Measurements from ENCODE around the gene PTPRD. TPM values are rescaled to one million over a fixed set of nuclear protein-coding genes. Genes with fewer than 3 reads are reported as not detected.

PTPRD gene
- total RNA-seq, 1 experiment from 2014 or later: not detected

DNA sequence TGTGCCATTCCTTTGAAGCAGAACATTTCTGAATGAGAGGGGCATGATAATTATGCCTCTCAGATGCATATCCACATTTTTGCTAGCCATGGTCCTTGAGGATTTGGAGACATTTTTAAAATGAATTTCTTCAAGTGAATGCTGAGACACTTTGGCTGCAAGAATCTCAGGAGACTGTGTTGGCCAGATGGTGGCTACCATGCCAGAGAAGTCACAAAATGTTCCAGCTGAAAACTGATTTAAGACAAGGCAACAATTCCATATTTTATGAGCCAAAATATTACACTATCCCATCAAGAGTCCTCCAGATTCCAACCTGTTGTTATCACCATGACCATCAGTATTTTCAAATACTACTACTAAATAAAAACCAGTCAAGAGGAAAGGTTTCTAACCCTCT is 1953.7 kb downstream of the PTPRD start:
- no TSS peak for BruUV-seq (replicated peaks)
- no peak overlapping the region for H3K27ac Mint-ChIP-seq (ENCODE audit: low read depth, unreplicated experiment)
- intact Hi-C loops (cut with micrococcal nuclease): no loop called here
- no peaks in the 10 kb centered on the region for H3K4me1 Mint-ChIP-seq (ENCODE audit: insufficient read depth, unreplicated experiment)
- H3K36me3 Mint-ChIP-seq (ENCODE audit: insufficient read depth, unreplicated experiment): no peaks in the 10 kb centered on the region
- TF ChIP-seq, protein P1, sequence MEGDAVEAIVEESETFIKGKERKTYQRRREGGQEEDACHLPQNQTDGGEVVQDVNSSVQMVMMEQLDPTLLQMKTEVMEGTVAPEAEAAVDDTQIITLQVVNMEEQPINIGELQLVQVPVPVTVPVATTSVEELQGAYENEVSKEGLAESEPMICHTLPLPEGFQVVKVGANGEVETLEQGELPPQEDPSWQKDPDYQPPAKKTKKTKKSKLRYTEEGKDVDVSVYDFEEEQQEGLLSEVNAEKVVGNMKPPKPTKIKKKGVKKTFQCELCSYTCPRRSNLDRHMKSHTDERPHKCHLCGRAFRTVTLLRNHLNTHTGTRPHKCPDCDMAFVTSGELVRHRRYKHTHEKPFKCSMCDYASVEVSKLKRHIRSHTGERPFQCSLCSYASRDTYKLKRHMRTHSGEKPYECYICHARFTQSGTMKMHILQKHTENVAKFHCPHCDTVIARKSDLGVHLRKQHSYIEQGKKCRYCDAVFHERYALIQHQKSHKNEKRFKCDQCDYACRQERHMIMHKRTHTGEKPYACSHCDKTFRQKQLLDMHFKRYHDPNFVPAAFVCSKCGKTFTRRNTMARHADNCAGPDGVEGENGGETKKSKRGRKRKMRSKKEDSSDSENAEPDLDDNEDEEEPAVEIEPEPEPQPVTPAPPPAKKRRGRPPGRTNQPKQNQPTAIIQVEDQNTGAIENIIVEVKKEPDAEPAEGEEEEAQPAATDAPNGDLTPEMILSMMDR (IDR thresholded peaks at IDR 0.05; ENCODE audit: unreplicated experiment): no peak
- ChIA-PET CTCF (no interaction called here), POLR2A (no interaction called here)
- no peaks in the 10 kb centered on the region for H3K9me3 Mint-ChIP-seq (ENCODE audit: unreplicated experiment)
- H3K27me3 Mint-ChIP-seq (ENCODE audit: insufficient read depth, unreplicated experiment): no peaks in the 10 kb centered on the region
- no peak overlapping the region for H3K4me3 Mint-ChIP-seq (ENCODE audit: unreplicated experiment)
- DNase-seq (ENCODE audit: unreplicated experiment): no peak

DNA sequence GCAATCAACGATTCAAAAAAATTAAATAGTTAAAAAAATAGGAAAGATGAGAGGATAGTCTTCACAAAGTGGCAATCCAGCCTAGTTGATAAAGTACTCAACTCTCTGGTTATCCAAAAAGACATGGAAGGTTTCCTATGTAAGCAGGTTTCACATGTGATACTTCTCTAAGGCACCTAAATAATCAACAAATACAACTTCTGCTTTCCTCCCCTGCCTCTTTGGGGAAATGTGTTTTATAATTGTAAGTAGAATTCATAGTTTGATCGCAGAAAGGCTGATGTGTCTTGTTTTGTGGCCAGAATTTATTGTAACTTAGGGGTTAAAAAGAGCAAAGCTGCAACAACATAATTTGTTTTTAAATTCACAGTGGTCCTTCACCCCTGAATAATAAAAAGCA is 1957.7 kb downstream of the PTPRD start:
- POLR2A ChIA-PET: no interaction called here
- DNase-seq (ENCODE audit: unreplicated experiment): no peak

DNA sequence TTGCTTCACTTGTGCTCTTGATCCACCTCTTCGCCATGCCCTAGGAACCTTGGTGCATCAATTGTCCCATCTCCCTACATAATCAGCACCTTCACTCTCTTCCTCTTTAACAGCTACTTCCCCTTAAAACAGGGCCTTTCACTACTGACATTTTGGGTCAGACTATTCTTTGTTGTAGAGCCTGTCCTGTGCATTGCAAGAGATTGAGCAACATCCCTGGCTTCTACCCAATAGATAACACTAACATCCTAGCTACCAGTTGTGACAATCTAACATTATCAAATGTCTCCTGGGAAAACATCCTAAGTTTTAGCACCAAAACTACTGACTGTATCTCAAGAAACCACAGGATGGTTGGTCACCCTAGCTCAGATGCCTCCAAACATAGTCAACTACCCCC is 1958.9 kb downstream of the PTPRD start:
- ChIA-PET POLR2A (no interaction called here), CTCF (interaction anchor here (1.0 kb wide), 1 partner anchor 242 kb away, joined by 3 read pairs; no protein-coding TSS in a partner anchor)
- Mint-ChIP-seq H3K36me3 (ENCODE audit: insufficient read depth, unreplicated experiment) (no peaks in the 10 kb centered on the region), H3K27ac (ENCODE audit: low read depth, unreplicated experiment) (no peak overlapping the region), H3K9me3 (ENCODE audit: unreplicated experiment) (no peaks in the 10 kb centered on the region), H3K4me3 (ENCODE audit: unreplicated experiment) (no peak overlapping the region), H3K4me1 (ENCODE audit: insufficient read depth, unreplicated experiment) (no peaks in the 10 kb centered on the region), H3K27me3 (ENCODE audit: insufficient read depth, unreplicated experiment) (no peaks in the 10 kb centered on the region)
- TF ChIP-seq, protein P1 (IDR thresholded peaks at IDR 0.05; ENCODE audit: unreplicated experiment): no peak
- no peak for DNase-seq (ENCODE audit: unreplicated experiment)
- intact Hi-C loops (cut with micrococcal nuclease): no loop called here
- BruUV-seq (replicated peaks): no TSS peak

More for the DNA sequence above, 1957.7 kb downstream of the PTPRD start:
- Mint-ChIP-seq H3K4me3 (ENCODE audit: unreplicated experiment) (no peak overlapping the region), H3K9me3 (ENCODE audit: unreplicated experiment) (no peaks in the 10 kb centered on the region), H3K27ac (ENCODE audit: low read depth, unreplicated experiment) (no peak overlapping the region), H3K27me3 (ENCODE audit: insufficient read depth, unreplicated experiment) (no peaks in the 10 kb centered on the region), H3K4me1 (ENCODE audit: insufficient read depth, unreplicated experiment) (no peaks in the 10 kb centered on the region), H3K36me3 (ENCODE audit: insufficient read depth, unreplicated experiment) (no peaks in the 10 kb centered on the region)
- intact Hi-C loops (cut with micrococcal nuclease): no loop called here
- CTCF ChIA-PET: interaction anchor here (0.6 kb wide), 1 partner anchor 15 kb away, joined by 3 read pairs; no protein-coding TSS in a partner anchor
- no TSS peak for BruUV-seq (replicated peaks)
- TF ChIP-seq, protein P1 (IDR thresholded peaks at IDR 0.05; ENCODE audit: unreplicated experiment): no peak

DNA sequence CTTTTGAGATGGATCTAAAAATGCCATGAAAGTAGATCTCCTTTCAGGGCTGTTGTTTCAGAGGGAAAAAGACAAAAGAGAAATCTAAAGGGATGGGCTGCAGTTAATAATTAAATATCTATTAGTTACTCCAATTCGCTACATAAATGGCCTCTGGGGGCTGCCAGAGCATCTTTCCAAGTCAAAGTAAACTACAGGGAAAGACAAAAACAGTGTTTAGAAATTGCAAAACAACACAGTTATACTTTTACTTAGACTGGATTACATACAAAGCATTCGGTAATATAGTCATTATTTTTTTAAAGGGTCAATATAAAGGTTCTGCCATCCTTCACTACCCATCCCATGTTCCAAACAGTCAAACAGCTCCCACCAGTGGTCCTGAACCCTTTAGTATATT is 1959.7 kb downstream of the PTPRD start:
- H3K27ac Mint-ChIP-seq (ENCODE audit: low read depth, unreplicated experiment): no peak overlapping the region
- H3K4me1 Mint-ChIP-seq (ENCODE audit: insufficient read depth, unreplicated experiment): no peaks in the 10 kb centered on the region
- ChIA-PET CTCF (no interaction called here), POLR2A (no interaction called here)
- H3K36me3 Mint-ChIP-seq (ENCODE audit: insufficient read depth, unreplicated experiment): no peaks in the 10 kb centered on the region
- intact Hi-C loops (cut with micrococcal nuclease): no loop called here
- no TSS peak for BruUV-seq (replicated peaks)
- no peak overlapping the region for H3K4me3 Mint-ChIP-seq (ENCODE audit: unreplicated experiment)
- H3K9me3 Mint-ChIP-seq (ENCODE audit: unreplicated experiment): no peaks in the 10 kb centered on the region
- no peak for DNase-seq (ENCODE audit: unreplicated experiment)
- no peaks in the 10 kb centered on the region for H3K27me3 Mint-ChIP-seq (ENCODE audit: insufficient read depth, unreplicated experiment)
- TF ChIP-seq, protein P1 (IDR thresholded peaks at IDR 0.05; ENCODE audit: unreplicated experiment): no peak
